H1 (cell line): ENCODE results near the gene R3HCC1L. TPM values are rescaled to one million over a fixed set of nuclear protein-coding genes. Genes with fewer than 3 reads are reported as not detected.

Experiments
- BRCA1 ChIP-seq: IDR thresholded peaks from 2 replicates; pipeline ENCODE4 v1.6.1; 2012; ENCODE audit warnings: low read depth, low read length, improper control_type of control experiment
- RFX5 ChIP-seq: IDR thresholded peaks from 2 replicates; pipeline ENCODE4 v1.6.1; 2011; ENCODE audit warnings: low read depth, low read length, improper control_type of control experiment, borderline replicate concordance
- polyA plus RNA-seq, 7 experiments: library from polyadenylated mRNA; depleted of rRNA in 3 of 7; stranded (reverse) in 5 of 7; unstranded in 2 of 7; fragments of >200 nt in 5 of 7; fragments of 200-250 nt in 2 of 7; gene quantifications; 1 replicate in 5 of 7; 2 replicates in 1 of 7; 4 replicates in 1 of 7; pipeline versions ENCODE4 v1.2.1 to v1.2.3, GENCODE V29; 2011 to 2013; ENCODE audit warnings: missing spikeins in 2 of 7, mixed read lengths in 2 of 7
- total RNA-seq: library from RNA; stranded (reverse); fragmentation: NEBNext Ultra II Directional; extraction: Animal tissue kit (Norgen Biotek cat#: 25700); gene quantifications from 2 replicates; pipeline ENCODE4 v1.2.1, GENCODE V29; 2021

The R3HCC1L gene
- total and polyA plus RNA-seq, 2 of the 8 experiments (the other 6 are each of a cell fraction or from before 2014, with no cell fraction given), result 6.9 to 13.9 TPM

DNA sequence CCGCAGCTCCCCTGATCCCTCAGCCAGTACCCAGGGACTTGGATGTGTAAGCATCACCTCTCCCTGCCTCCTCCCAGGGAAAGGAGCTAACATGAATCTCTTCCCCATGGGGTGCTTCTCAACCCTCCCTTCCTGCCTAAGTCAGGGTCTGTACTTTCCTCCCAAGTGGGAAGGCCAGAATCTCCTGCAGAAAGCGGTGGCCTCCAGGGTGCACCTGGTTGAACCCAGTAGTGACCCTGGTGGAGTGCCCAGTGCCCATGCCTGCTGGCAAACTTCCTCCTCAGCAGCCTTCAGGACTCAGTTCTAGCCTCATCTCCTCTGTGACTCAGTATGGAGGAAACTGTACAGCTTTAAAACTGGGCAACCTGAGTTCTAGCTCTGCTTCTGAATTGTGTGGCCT is 136.3 kb downstream of the R3HCC1L start (continued):
- TF ChIP-seq BRCA1, result no peak
- TF ChIP-seq RFX5, result no peak
